Testis (tissue), 3 donors: ENCODE data around the gene DSE. TPM values are rescaled to one million over a fixed set of nuclear protein-coding genes. Genes with fewer than 3 reads are reported as not detected.

Experiments
- DNase-seq: peaks from one replicate; pipeline ENCODE4 v3.0.0-alpha.2; 2019
- H3K27ac ChIP-seq, 2 donors: fragments of 200-600 bp; sonication (generic); one replicate each; pipeline ENCODE4 v1.5.1; 2019
- H3K27me3 ChIP-seq: fragments of 200-600 bp; sonication (generic); one replicate; pipeline ENCODE4 v1.5.1; 2019
- H3K36me3 ChIP-seq: fragments of 200-600 bp; sonication (generic); one replicate; pipeline ENCODE4 v1.5.1; 2017; ENCODE audit warnings: low read depth; ENCODE audit errors: missing control alignments
- H3K4me1 ChIP-seq: fragments of 200-600 bp; sonication (generic); one replicate; pipeline ENCODE4 v1.5.1; 2019
- H3K4me3 ChIP-seq, 2 donors: fragments of 200-600 bp; sonication (generic); one replicate each; pipeline ENCODE4 v1.5.1; 2017 to 2019
- H3K9me3 ChIP-seq: fragments of 200-600 bp; sonication (generic); one replicate; pipeline ENCODE4 v1.5.1; 2017
- POLR2A ChIP-seq: fragments of 450-650 bp; IDR thresholded peaks from one replicate; pipeline ENCODE4 v1.6.1; 2017; ENCODE audit warnings: antibody characterized with exemption, mild to moderate bottlenecking, moderate library complexity
- WGBS, 2 donors: methylation state at CpG; one replicate each; pipeline ENCODE4 v1.1.5; 2018; 5-methylcytosine and 5-hydroxymethylcytosine counted together
- intact Hi-C: fragments of 100-400 bp; cut with DNase I; formaldehyde crosslinking; loops from one replicate; pipeline ENCODE4 v1.15.1; 2023; ENCODE audit warnings: low total_unique reads
- polyA plus RNA-seq: library from polyadenylated mRNA; stranded (reverse); fragments of 350-450 nt; fragmentation: Illumina TruSeq; extraction: RNeasy Lipid Tissue Mini Kit (QIAGEN cat#74804); gene quantifications from one replicate; pipeline ENCODE4 v1.2.3, GENCODE V29; 2014; ENCODE audit warnings: low read depth, low replicate concordance; ENCODE audit not compliant: insufficient read depth
- total RNA-seq, 2 donors: library from RNA; depleted of rRNA; stranded (reverse); fragments of >200 nt; gene quantifications; one replicate each; pipeline ENCODE4 v1.2.3, GENCODE V29; 2016
- TF ChIP-seq, protein P1 (sequence below), 3 experiments: fragments of 450-650 bp in 2 of 3; fragments of 200-600 bp in 1 of 3; sonication (generic) in 1 of 3; IDR thresholded peaks; one replicate each; pipeline ENCODE4 v1.5.1; 2016 to 2019; ENCODE audit warnings: antibody characterized with exemption in 3 of 3, mild to moderate bottlenecking in 2 of 3, moderate library complexity in 1 of 3

Gene DSE
- total and polyA plus RNA-seq, 3 donors from 2014 or later = 31.5 to 49.3 (median 35.1) TPM

GRCh38 chr6:116471531-116471930, 100.8 kb downstream of the DSE start:
- H3K27me3 ChIP-seq = no peaks in the 10 kb centered on the region
- H3K9me3 ChIP-seq = no peaks in the 10 kb centered on the region
- no peak overlapping the region for H3K4me3 ChIP-seq
- no peaks in the 10 kb centered on the region for H3K36me3 ChIP-seq
- TF ChIP-seq, protein P1, sequence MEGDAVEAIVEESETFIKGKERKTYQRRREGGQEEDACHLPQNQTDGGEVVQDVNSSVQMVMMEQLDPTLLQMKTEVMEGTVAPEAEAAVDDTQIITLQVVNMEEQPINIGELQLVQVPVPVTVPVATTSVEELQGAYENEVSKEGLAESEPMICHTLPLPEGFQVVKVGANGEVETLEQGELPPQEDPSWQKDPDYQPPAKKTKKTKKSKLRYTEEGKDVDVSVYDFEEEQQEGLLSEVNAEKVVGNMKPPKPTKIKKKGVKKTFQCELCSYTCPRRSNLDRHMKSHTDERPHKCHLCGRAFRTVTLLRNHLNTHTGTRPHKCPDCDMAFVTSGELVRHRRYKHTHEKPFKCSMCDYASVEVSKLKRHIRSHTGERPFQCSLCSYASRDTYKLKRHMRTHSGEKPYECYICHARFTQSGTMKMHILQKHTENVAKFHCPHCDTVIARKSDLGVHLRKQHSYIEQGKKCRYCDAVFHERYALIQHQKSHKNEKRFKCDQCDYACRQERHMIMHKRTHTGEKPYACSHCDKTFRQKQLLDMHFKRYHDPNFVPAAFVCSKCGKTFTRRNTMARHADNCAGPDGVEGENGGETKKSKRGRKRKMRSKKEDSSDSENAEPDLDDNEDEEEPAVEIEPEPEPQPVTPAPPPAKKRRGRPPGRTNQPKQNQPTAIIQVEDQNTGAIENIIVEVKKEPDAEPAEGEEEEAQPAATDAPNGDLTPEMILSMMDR (IDR thresholded peaks at IDR 0.05) = no peak
- H3K27ac ChIP-seq = no peak overlapping the region
- no peak for DNase-seq
- no peaks in the 10 kb centered on the region for H3K4me1 ChIP-seq
- WGBS, 2 donors = 89% methylated on average over 1 of the region's 1 CpG
- intact Hi-C loops = no loop called here

- intact Hi-C loops = no loop called here
- TF ChIP-seq, protein P1 (IDR thresholded peaks at IDR 0.05) = no peak
- 87 to 89% methylated on average over 3 of the region's 3 CpGs for WGBS, 2 donors
- no peak overlapping the region for H3K27ac ChIP-seq
- no peaks in the 10 kb centered on the region for H3K27me3 ChIP-seq
- DNase-seq = no peak
- no peaks in the 10 kb centered on the region for H3K4me1 ChIP-seq
- no peaks in the 10 kb centered on the region for H3K36me3 ChIP-seq
- no peak overlapping the region for H3K4me3 ChIP-seq
- H3K9me3 ChIP-seq = no peaks in the 10 kb centered on the region
Measured at GRCh38 chr6:116472706-116473105, 102.0 kb downstream of the DSE start.

GRCh38 chr6:116475141-116475540, 104.4 kb downstream of the DSE start:
- Histone ChIP-seq H3K4me3 (no peak overlapping the region), H3K36me3 (no peaks in the 10 kb centered on the region), H3K27ac (no peak overlapping the region), H3K4me1 (no peaks in the 10 kb centered on the region), H3K27me3 (no peaks in the 10 kb centered on the region), H3K9me3 (no peaks in the 10 kb centered on the region)
- no peak for TF ChIP-seq POLR2A
- TF ChIP-seq, protein P1 (IDR thresholded peaks at IDR 0.05) = no peak
- WGBS, 2 donors = 53 to 65% methylated on average over 1 of the region's 1 CpG
- DNase-seq = no peak
- intact Hi-C loops = no loop called here

DNA sequence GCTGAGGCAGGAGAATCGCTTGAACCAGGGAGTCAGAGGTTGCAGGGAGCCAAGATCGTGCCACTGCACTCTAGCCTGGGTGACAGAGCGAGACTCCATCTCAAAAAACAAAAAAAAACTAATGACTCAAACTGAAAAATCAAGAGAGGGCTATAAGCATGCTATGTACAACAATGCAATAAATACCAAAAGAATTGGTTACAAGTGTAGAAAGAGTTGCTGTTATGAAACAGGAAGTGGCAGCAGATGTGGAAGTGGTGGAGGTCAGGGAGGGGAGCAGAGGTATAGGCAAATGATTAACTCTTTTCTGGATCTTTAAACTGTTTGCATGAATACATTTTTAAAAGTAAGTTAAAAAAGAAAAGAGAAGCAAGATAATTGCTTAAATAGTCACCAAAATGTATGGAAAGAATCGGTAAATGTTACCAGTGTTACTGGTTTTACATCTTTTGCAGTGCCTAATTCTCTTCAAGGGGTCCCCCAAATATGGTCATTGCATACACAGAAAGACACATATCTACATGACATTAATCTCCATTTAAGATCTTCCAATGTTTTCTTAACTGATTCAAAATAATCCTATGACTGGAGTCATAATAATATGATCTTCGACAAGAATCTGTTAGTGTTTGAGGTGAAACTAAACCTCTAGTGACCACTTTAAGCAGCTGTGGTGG, 105.4 kb downstream of the DSE start:
- intact Hi-C loops = no loop called here
- Histone ChIP-seq H3K27me3 (no peaks in the 10 kb centered on the region), H3K9me3 (no peaks in the 10 kb centered on the region), H3K27ac (no peak overlapping the region), H3K36me3 (no peaks in the 10 kb centered on the region), H3K4me3 (no peak overlapping the region), H3K4me1 (no peaks in the 10 kb centered on the region)
- 67 to 77% methylated on average over 5 of the region's 5 CpGs for WGBS, 2 donors
- DNase-seq = no peak
- TF ChIP-seq, protein P1 (IDR thresholded peaks at IDR 0.05) = no peak
- no peak for TF ChIP-seq POLR2A

DNA sequence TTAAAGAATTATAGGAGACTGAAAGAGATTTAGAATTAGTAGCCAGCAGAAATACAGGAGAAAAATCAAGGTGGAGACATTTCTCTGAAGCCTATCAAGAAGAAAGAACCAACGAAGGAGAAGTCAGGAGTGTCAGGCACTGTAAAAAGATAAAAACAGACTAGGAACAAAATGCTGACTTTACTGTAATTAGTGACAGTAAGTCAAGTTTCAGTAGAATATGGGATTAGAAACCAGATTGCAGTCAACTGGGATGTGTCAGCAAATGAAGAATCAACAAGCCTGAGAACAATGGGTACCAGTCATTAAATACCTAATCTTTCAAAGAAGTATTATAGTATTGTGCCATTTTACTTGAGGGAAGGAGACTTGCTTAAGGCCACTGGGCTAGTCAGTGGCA, 112.0 kb downstream of the DSE start:
- intact Hi-C loops = no loop called here
- H3K27me3 ChIP-seq = no peaks in the 10 kb centered on the region
- H3K4me1 ChIP-seq = no peaks in the 10 kb centered on the region
- H3K9me3 ChIP-seq = no peaks in the 10 kb centered on the region
- 77 to 86% methylated on average over 1 of the region's 1 CpG for WGBS, 2 donors
- H3K36me3 ChIP-seq = no peaks in the 10 kb centered on the region
- no peak overlapping the region for H3K4me3 ChIP-seq
- no peak overlapping the region for H3K27ac ChIP-seq
- no peak for DNase-seq
- no peak for TF ChIP-seq POLR2A
- TF ChIP-seq, protein P1 (IDR thresholded peaks at IDR 0.05) = no peak
